Adrenal gland (tissue), 12 donors: ENCODE measurements around the gene THRB. TPM values are rescaled to one million over a fixed set of nuclear protein-coding genes. Genes with fewer than 3 reads are reported as not detected.
A peak's percentile ranks its signal among the peaks of the same experiment; 100 is the strongest.

Source experiments
- DNase-seq, 7 donors: peaks; one replicate each; pipeline ENCODE4 v3.0.0-alpha.2; 2019 to 2020
- H3K27ac ChIP-seq, 5 donors: fragments of 200-600 bp; sonication (generic) in 4 of 5; 1 replicate in 3 of 5; 2 replicates in 2 of 5; pipeline versions ENCODE4 v1.5.1 to v1.8.0; 2016 to 2020; ENCODE audit warnings: mild to moderate bottlenecking in 1 of 5
- H3K27me3 ChIP-seq: fragments of 200-600 bp; 2 replicates; pipeline ENCODE4 v1.8.0; 2021
- H3K36me3 ChIP-seq, 2 donors: fragments of 200-600 bp; replicated peaks in 1 of 2; 1 replicate in 1 of 2; 2 replicates in 1 of 2; pipeline versions ENCODE4 v1.5.1 to v1.8.0; 2018 to 2022
- H3K4me1 ChIP-seq, 2 donors: fragments of 200-600 bp; replicated peaks in 1 of 2; 1 replicate in 1 of 2; 2 replicates in 1 of 2; pipeline versions ENCODE4 v1.5.1 to v1.8.0; 2018 to 2021
- H3K4me3 ChIP-seq, 4 donors: fragments of 200-600 bp; sonication (generic) in 3 of 4; one replicate each; pipeline ENCODE4 v1.5.1; 2016 to 2018
- H3K9me3 ChIP-seq, 3 donors: fragments of 200-600 bp; sonication (generic) in 1 of 3; replicated peaks in 1 of 3; 1 replicate in 2 of 3; 2 replicates in 1 of 3; pipeline versions ENCODE4 v1.5.1 to v1.8.0; 2016 to 2021
- CTCF ChIP-seq, 6 experiments: fragments of 450-650 bp in 4 of 6; fragments of 200-600 bp in 2 of 6; sonication (generic) in 1 of 6; IDR thresholded peaks; 1 replicate in 5 of 6; 2 replicates in 1 of 6; pipeline versions ENCODE4 v1.5.1 to v1.8.0; 2016 to 2021; ENCODE audit warnings: antibody characterized with exemption in 6 of 6, mild to moderate bottlenecking in 2 of 6, moderate library complexity in 1 of 6
- POLR2A ChIP-seq, 2 donors: fragments of 450-650 bp; IDR thresholded peaks; one replicate each; pipeline ENCODE4 v1.6.1; 2017; ENCODE audit warnings: antibody characterized with exemption in 2 of 2, mild to moderate bottlenecking in 2 of 2, moderate library complexity in 1 of 2
- WGBS, 4 donors: extraction: QIAGEN DNeasy Blood & Tissue Kit in 2 of 4; methylation state at CpG; one replicate each; pipeline versions ENCODE4 v1.1.5 to v1.1.7; 2013 to 2017; 5-methylcytosine and 5-hydroxymethylcytosine counted together
- intact Hi-C, 2 donors: fragments of 100-400 bp; cut with DNase I; formaldehyde crosslinking; loops; one replicate each; pipeline versions ENCODE4 v1.14.1 to v1.15.0; 2022 to 2023
- polyA plus RNA-seq, 3 donors: library from polyadenylated mRNA; stranded (reverse); fragments of 200-250 nt in 2 of 3; fragments of 350-450 nt in 1 of 3; fragmentation: Illumina TruSeq in 1 of 3; extraction: RNeasy Lipid Tissue Mini Kit (QIAGEN cat#74804) in 1 of 3; gene quantifications; one replicate each; pipeline ENCODE4 v1.2.3, GENCODE V29; 2013 to 2014
- total RNA-seq, 9 donors: library from RNA; depleted of rRNA in 4 of 9; stranded (reverse); fragments of >200 nt in 4 of 9; fragments of 120-200 nt in 1 of 9; fragmentation: NEBNext Ultra II Directional in 1 of 9; extraction: Animal tissue kit (Norgen Biotek cat#: 25700) in 1 of 9; gene quantifications; one replicate each; pipeline versions ENCODE4 v1.1.0 to v1.2.4, GENCODE V29; 2013 to 2023
- donor health status: healthy with polysubstance abuse.
- donor health status: Bipolar disorder and iron deficiency.
- donor health status: DM: yes; HTN: yes; CAD: no.
- donor health status: DM: no; HTN: no; CAD: no.
- donor health status: DM: no; HTN: no; CAD: no.
- donor health status: DM: yes; HTN: yes; CAD: no.

THRB gene
- total and polyA plus RNA-seq, 12 donors = 3.0 to 30.7 (median 13.5) TPM

- H3K4me3 ChIP-seq = no peak overlapping the region
These were observed 133.7 kb downstream of the THRB start for GRCh38 chr3:24360957-24361356.

GRCh38 chr3:24359645-24360462 is 134.8 kb downstream of the THRB start:
- intact Hi-C loops = no loop called here
- H3K27ac ChIP-seq = no peak overlapping the region
- H3K4me3 ChIP-seq = no peak overlapping the region

More at GRCh38 chr3:24360957-24361356, 133.7 kb downstream of the THRB start:
- H3K9me3 ChIP-seq = no peaks in the 10 kb centered on the region
- no peaks in the 10 kb centered on the region for H3K27me3 ChIP-seq
- intact Hi-C loops = no loop called here
- no peaks in the 10 kb centered on the region for H3K36me3 ChIP-seq
- no peak for DNase-seq
- H3K27ac ChIP-seq = no peak overlapping the region
- H3K4me1 ChIP-seq = peaks cover 10 to 25% of the 10 kb centered on the region in 2 donors
- TF ChIP-seq CTCF (IDR thresholded peaks at IDR 0.05) (no peak), POLR2A (IDR thresholded peaks at IDR 0.05) (no peak)

GRCh38 chr3:24359102-24359501 is 135.5 kb downstream of the THRB start:
- H3K27ac ChIP-seq = no peak overlapping the region

More at GRCh38 chr3:24359645-24360462, 134.8 kb downstream of the THRB start:
- H3K36me3 ChIP-seq = no peaks in the 10 kb centered on the region
- peak in 5 of 6 experiments; percentile 6 to 39 (median 33) for TF ChIP-seq CTCF (IDR thresholded peaks at IDR 0.05)
- TF ChIP-seq POLR2A (IDR thresholded peaks at IDR 0.05) = no peak
- no peaks in the 10 kb centered on the region for H3K27me3 ChIP-seq
- 69 to 81% (median 79%) methylated on average over 5 of the region's 5 CpGs for WGBS, 4 donors
- no peaks in the 10 kb centered on the region for H3K9me3 ChIP-seq
- H3K4me1 ChIP-seq = peaks cover 2 to 14% of the 10 kb centered on the region in 2 donors
- peak in 3 of 7 donors; percentile 19 to 37 (median 20) for DNase-seq

GRCh38 chr3:24357635-24358034 is 137.0 kb downstream of the THRB start:
- intact Hi-C loops = no loop called here
- Histone ChIP-seq H3K27ac (no peak overlapping the region), H3K27me3 (no peaks in the 10 kb centered on the region), H3K4me1 (peaks cover 0 to 2% of the 10 kb centered on the region in 2 donors), H3K9me3 (no peaks in the 10 kb centered on the region), H3K36me3 (no peaks in the 10 kb centered on the region), H3K4me3 (no peak overlapping the region)
- no peak for TF ChIP-seq POLR2A (IDR thresholded peaks at IDR 0.05)
- no peak for TF ChIP-seq CTCF (IDR thresholded peaks at IDR 0.05)
- 85 to 90% (median 87%) methylated on average over 6 of the region's 6 CpGs for WGBS, 4 donors
- no peak for DNase-seq

More at GRCh38 chr3:24359102-24359501, 135.5 kb downstream of the THRB start:
- no peaks in the 10 kb centered on the region for H3K36me3 ChIP-seq
- H3K4me1 ChIP-seq = peaks cover 0 to 10% of the 10 kb centered on the region in 2 donors
- no peak for TF ChIP-seq POLR2A (IDR thresholded peaks at IDR 0.05)
- no peak for TF ChIP-seq CTCF (IDR thresholded peaks at IDR 0.05)
- DNase-seq = no peak
- no peak overlapping the region for H3K4me3 ChIP-seq
- WGBS, 4 donors = 87 to 97% (median 89%) methylated on average over 1 of the region's 1 CpG
- intact Hi-C loops = no loop called here
- H3K9me3 ChIP-seq = no peaks in the 10 kb centered on the region
- H3K27me3 ChIP-seq = no peaks in the 10 kb centered on the region
